NCI-H1092 treated with DMSO at 0.1 percent for 48 hours (cell line): Measurements from ENCODE around the gene AP4E1.
A peak's percentile ranks its signal among the peaks of the same experiment; 100 is the strongest.
"Not testable (repeated sequence)": the region's sequence is repeated elsewhere in the genome, so short reads cannot be mapped to it uniquely, and the experiment has no call there.

Experiments used
- DNase-seq: peaks from one replicate; lab custom pipeline; 2025; lab: John Stamatoyannopoulos, UW

Gene AP4E1

GRCh38 chr15:50889589-50889988 lies 18.9 kb upstream of the AP4E1 start:
- DNase-seq, result no peak

DNA sequence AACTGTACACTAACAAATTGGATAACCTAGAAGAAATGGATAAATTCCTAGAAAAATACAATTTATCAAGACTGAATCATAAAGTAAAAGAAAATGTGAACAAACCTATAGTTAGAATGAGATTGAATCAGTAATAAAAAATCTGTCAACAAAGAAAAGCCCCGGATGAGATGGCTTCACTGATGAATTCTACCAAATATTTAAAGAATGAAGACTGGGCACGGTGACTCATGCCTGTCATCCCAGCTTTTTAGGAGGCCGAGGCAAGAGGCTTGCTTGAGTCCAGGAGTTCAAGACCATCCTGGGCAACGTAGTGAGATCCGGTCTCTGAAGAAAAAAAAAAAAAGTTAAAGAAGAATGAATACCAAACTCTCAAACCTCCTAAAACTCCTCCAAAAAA lies 17.7 kb upstream of the AP4E1 start:
- DNase-seq, result no peak

- no peak for DNase-seq
Measured at GRCh38 chr15:50891159-50891558, 17.3 kb upstream of the AP4E1 start.

DNA sequence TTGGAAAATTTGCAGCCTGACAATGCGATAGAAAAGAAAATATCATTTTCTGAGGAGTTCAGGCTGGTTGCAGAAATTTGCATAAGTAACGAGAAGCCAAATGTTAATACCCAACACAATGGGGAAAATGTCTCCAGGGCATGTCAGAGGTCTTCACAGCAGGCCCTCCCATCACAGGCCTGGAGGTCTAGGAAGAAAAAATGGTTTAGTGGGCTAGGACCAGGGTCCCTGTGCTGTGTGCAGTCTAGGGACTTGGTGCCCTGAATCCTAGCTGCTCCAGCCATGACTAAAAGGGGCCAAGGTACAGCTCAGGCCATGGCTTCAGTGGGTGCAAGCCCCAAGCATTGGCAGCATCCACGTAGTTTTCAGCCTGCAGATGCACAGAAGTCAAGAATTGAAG lies 14.5 kb upstream of the AP4E1 start:
- no peak for DNase-seq

GRCh38 chr15:50901390-50901789 lies 7.1 kb upstream of the AP4E1 start:
- DNase-seq, result not testable (repeated sequence)

GRCh38 chr15:50904211-50904610 lies 4.3 kb upstream of the AP4E1 start:
- no peak for DNase-seq

DNA sequence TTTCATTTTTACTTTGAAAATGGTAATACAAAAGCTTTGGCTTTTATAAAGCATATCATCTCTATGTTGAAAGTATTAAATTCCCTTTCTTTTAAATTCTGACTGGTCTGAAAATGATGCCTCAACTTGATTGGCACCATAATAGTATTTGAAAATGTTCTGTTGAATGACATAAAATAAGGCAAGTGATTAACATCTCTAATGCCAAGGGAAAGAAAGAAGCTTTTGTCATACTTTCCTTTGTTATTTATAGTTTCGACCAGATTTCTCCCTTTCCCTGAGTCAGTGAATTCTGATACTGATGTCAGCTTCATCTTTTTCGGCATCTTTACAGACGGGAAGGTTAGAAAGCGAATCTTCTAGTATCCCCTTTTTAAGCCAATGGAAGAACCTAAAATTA lies 3.4 kb upstream of the AP4E1 start:
- DNase-seq, result no peak

DNA sequence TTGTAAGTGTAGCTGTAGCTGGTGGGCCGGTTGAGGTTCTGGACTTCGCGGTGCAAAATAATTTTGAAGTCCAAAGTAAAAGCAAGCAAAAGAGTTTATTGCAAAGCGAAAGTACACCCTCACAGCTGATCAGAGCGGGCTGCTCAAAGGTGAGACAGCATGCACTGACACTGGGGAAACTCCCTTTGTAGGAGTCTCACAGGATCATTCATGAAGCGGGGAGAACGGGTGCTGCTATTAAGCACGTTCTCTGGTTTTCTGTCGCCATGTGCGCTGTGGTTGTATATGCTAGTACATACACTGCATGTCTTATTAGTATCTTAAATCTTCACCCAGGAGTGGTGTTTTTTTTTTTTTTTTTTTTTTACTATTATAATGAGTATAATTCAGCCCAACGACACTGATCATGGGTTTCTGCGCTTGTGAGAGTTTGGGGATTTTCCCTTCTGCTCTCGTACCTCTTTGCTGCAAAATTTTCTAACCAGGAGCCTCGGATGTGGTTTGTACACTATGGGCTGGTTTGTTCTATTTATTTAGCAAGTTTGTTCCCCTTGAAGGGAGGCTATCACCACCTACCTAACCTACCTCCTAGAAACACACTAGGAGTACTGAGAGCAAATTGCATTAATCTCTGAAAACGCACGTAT lies 1.4 kb upstream of the AP4E1 start:
- DNase-seq, result no peak

GRCh38 chr15:50907601-50908208 lies 778 bp upstream of the AP4E1 start:
- peak; percentile 24 for DNase-seq

GRCh38 chr15:50909010-50909317 lies 481 bp downstream of the AP4E1 start:
- DNase-seq, result no peak

GRCh38 chr15:50910426-50910795 lies 1.9 kb downstream of the AP4E1 start:
- not testable (repeated sequence) for DNase-seq

- DNase-seq, result no peak
Measured at GRCh38 chr15:50911001-50911400, 2.5 kb downstream of the AP4E1 start.

GRCh38 chr15:50911621-50912020 lies 3.1 kb downstream of the AP4E1 start:
- DNase-seq, result no peak

GRCh38 chr15:50916400-50916799 lies 7.9 kb downstream of the AP4E1 start:
- DNase-seq, result no peak

DNA sequence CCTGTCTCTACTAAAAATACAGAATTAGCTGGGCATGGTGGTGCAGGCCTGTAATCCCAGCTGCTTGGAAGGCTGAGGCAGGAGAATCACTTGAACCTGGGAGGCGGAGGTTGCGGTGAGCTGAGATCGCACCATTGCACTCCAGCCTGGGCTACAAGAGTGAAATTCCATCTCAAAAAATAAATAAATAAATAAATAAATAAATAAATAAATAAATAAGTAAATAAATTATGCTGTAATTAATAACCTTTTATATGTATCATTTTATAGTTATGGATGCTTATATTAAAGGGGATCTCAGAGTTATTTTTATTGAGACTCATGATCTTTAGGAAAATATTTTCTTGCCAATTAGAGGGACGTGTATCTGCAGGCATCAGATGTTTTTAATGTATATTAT lies 10.9 kb downstream of the AP4E1 start:
- DNase-seq, result not testable (repeated sequence)

GRCh38 chr15:50925281-50925680 lies 16.8 kb downstream of the AP4E1 start:
- DNase-seq, result no peak

DNA sequence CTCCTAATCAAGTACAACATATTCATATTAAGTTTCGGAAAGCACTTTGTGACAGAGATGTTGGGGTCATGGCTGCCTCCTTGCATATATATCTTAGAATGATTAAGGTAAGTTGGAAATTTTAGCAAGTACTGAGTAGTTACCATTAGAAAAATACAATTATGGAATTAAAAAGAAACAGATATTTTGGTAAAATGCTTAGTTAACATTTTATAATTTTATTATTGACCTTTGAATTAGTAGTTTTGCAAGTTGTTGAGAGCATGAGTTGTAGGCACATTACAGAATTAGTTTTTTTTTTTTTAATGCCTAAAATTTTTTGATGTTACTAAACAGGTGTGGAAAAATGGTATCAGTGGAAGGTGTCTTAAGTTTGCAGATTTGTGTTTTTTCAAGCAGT lies 20.6 kb downstream of the AP4E1 start:
- DNase-seq, result no peak

GRCh38 chr15:50930792-50931191 lies 22.3 kb downstream of the AP4E1 start:
- no peak for DNase-seq

GRCh38 chr15:50933341-50933740 lies 24.9 kb downstream of the AP4E1 start:
- no peak for DNase-seq

- no peak for DNase-seq
Measured at GRCh38 chr15:50938525-50938924, 30.0 kb downstream of the AP4E1 start.

DNA sequence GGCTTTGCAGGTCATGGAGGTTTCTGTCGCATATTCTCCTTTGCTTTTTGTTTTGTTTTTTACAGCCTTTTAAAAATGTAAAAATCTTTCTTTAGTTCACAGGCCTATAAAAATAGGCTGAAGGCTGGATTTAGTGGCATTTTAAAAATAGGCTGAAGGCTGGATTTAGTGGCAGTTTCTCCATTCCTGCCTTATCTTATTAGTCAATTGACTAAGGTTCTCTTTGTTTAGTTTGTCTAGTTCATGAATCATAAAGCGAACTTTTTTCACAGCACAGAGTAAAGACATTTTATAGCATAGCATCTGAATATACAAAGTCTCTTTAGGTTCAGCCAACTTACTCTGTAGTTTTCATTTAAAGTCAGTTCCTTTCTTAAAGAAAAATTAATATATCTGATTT lies 31.4 kb downstream of the AP4E1 start:
- DNase-seq, result no peak

- DNase-seq, result no peak
Measured at GRCh38 chr15:50940506-50940905, 32.0 kb downstream of the AP4E1 start.

DNA sequence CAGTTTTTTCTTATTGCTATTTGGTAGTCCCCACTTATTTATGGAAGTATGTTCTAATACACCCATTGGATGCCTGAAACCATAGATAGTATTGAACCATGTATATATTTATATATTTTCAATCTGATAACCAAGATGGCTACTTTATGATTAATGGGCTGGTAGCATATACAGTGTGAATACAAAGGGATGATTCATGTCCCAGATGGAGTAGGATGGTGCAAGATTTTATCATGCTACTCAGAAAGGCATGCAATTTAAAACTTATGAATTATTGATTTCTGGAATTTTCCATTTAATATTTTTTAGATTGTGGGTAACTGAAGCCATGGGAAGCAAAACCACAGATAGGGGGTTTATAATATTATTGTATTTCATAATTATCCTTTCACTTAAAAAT lies 35.2 kb downstream of the AP4E1 start:
- DNase-seq, result no peak

DNA sequence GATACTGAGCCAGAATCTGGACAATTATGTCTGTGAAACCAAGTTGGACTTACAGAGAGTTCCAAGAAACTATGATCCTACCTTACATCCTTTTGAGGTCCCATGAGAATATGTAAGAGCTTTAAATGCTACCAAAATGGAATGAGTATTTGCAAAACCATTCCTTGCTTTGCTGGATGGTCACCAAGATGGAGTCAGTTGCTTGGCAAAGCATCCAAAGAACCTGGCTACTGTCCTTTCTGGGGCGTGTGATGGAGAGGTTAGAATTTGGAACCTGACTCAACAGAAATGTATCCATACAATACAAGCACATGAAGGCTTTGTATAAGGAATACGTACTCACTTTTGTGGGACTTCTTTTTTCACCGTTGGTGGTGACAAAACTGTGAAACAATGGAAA lies 36.2 kb downstream of the AP4E1 start:
- no peak for DNase-seq
